SK-N-SH treated with all-trans-retinoic acid at 6 μM for 48 hours (cell line): ENCODE results near the gene MIB2.
A peak's percentile ranks its signal among the peaks of the same experiment; 100 is the strongest.
"Not testable (repeated sequence)": the region's sequence is repeated elsewhere in the genome, so short reads cannot be mapped to it uniquely, and the experiment has no call there.

ENCODE experiments used
- ATAC-seq: fragments of 200-7000 bp; cut with Tn5 transposase; 3 replicates; pipeline ENCODE4 v1.9.1; 2020; ENCODE audit warnings: mild to moderate bottlenecking, moderate library complexity
- ARNTL ChIP-seq: fragments of 450-650 bp; formaldehyde crosslinking; IDR thresholded peaks from 2 replicates; pipeline ENCODE4 v1.5.0; 2020; ENCODE audit warnings: low read depth, mild to moderate bottlenecking, moderate library complexity, borderline replicate concordance
- CSDC2 ChIP-seq: fragments of 250-450 bp; sonication (Bioruptor Pico); IDR thresholded peaks from 2 replicates; pipeline ENCODE4 v1.5.0; 2020; ENCODE audit warnings: mild to moderate bottlenecking, moderate library complexity
- CSRNP3 ChIP-seq: fragments of 250-450 bp; sonication (Bioruptor Pico); IDR thresholded peaks from 2 replicates; pipeline ENCODE4 v1.5.1; 2021; ENCODE audit warnings: mild to moderate bottlenecking, moderate library complexity
- GLIS3 ChIP-seq: fragments of 250-450 bp; sonication (Bioruptor Pico); IDR thresholded peaks from 2 replicates; pipeline ENCODE4 v1.5.0; 2020; ENCODE audit warnings: mild to moderate bottlenecking, moderate library complexity
- ISL1 ChIP-seq: fragments of 250-450 bp; sonication (Bioruptor Pico); IDR thresholded peaks from 2 replicates; pipeline ENCODE4 v2.1.2; 2022; ENCODE audit warnings: mild to moderate bottlenecking, moderate library complexity
- OSR1 ChIP-seq: fragments of 250-450 bp; sonication (Bioruptor Pico); IDR thresholded peaks from 2 replicates; pipeline ENCODE4 v1.8.0; 2022; ENCODE audit warnings: moderate library complexity, mild to moderate bottlenecking, inconsistent platforms
- PATZ1 ChIP-seq: fragments of 250-450 bp; sonication (Bioruptor Pico); IDR thresholded peaks from 2 replicates; pipeline ENCODE4 v1.8.0; 2020; ENCODE audit warnings: mild to moderate bottlenecking, moderate library complexity, borderline replicate concordance
- PPARA ChIP-seq: fragments of 250-450 bp; sonication (Bioruptor Pico); IDR thresholded peaks from 2 replicates; pipeline ENCODE4 v1.5.0; 2020; ENCODE audit warnings: mild to moderate bottlenecking, borderline replicate concordance
- RARB ChIP-seq: fragments of 250-450 bp; sonication (Bioruptor Pico); IDR thresholded peaks from 2 replicates; pipeline ENCODE4 v1.8.0; 2021; ENCODE audit warnings: mild to moderate bottlenecking, moderate library complexity
- SNAI2 ChIP-seq: fragments of 250-450 bp; sonication (Bioruptor Pico); IDR thresholded peaks from 2 replicates; pipeline ENCODE4 v1.5.0; 2020; ENCODE audit warnings: mild to moderate bottlenecking, moderate library complexity
- TCF4 ChIP-seq: fragments of 250-450 bp; sonication (Bioruptor Pico); IDR thresholded peaks from 2 replicates; pipeline ENCODE4 v1.8.0; 2021; ENCODE audit warnings: mild to moderate bottlenecking, moderate library complexity, borderline replicate concordance
- TOX ChIP-seq: fragments of 250-450 bp; sonication (Bioruptor Pico); IDR thresholded peaks from 2 replicates; pipeline ENCODE4 v1.8.0; 2021; ENCODE audit warnings: mild to moderate bottlenecking, moderate library complexity, borderline replicate concordance
- ZFP3 ChIP-seq: fragments of 250-450 bp; sonication (Bioruptor Pico); IDR thresholded peaks from 2 replicates; pipeline ENCODE4 v1.5.0; 2020; ENCODE audit warnings: mild to moderate bottlenecking, moderate library complexity
- ZFP30 ChIP-seq: fragments of 450-650 bp; formaldehyde crosslinking; IDR thresholded peaks from 2 replicates; pipeline ENCODE4 v1.5.0; 2022; ENCODE audit warnings: mild to moderate bottlenecking, moderate library complexity
- ZNF565 ChIP-seq: fragments of 450-650 bp; formaldehyde crosslinking; conservative IDR thresholded peaks from 2 replicates; pipeline ENCODE4 v1.5.0; 2020; ENCODE audit warnings: low read depth, mild to moderate bottlenecking, moderate library complexity
- ZNF70 ChIP-seq: fragments of 450-650 bp; formaldehyde crosslinking; IDR thresholded peaks from 2 replicates; pipeline ENCODE4 v1.5.0; 2020; ENCODE audit warnings: mild to moderate bottlenecking, moderate library complexity
- ZNF8 ChIP-seq: fragments of 450-650 bp; formaldehyde crosslinking; IDR thresholded peaks from 2 replicates; pipeline ENCODE4 v1.5.0; 2020; ENCODE audit warnings: mild to moderate bottlenecking, moderate library complexity
- TF ChIP-seq, protein P1 (sequence below): fragments of 250-450 bp; sonication (Bioruptor Pico); IDR thresholded peaks from 2 replicates; pipeline ENCODE4 v1.8.0; 2021; ENCODE audit warnings: low read depth, mild to moderate bottlenecking, moderate library complexity, borderline replicate concordance
- TF ChIP-seq, protein P2 (sequence below): fragments of 250-450 bp; sonication (Bioruptor Pico); IDR thresholded peaks from 2 replicates; pipeline ENCODE4 v1.5.1; 2020; ENCODE audit warnings: low read depth, mild to moderate bottlenecking, moderate library complexity
- TF ChIP-seq, protein P3 (sequence below): fragments of 250-450 bp; sonication (Bioruptor Pico); IDR thresholded peaks from 2 replicates; pipeline ENCODE4 v1.5.0; 2020; ENCODE audit warnings: mild to moderate bottlenecking, moderate library complexity

Gene MIB2

DNA sequence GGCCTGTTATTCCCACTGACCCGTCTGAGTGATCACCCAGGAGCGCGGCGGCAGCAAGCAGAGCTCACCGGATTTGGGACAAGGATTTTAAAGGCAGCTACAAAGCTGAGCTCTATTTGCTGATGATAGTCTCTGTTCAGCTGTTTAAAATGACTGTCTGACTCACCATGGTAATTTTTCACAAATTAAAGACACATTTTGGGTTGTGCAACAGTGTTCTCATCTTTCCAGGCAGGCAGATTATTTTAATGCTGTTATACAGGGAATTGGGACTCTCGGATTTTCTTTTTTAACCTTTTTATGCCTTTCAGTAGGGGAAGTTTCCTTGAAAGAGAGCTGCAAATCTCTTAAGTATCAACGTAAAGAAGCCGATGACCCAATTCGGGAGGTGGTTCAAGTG is 47.1 kb downstream of the MIB2 start:
- peak; percentile 28 for ATAC-seq

DNA sequence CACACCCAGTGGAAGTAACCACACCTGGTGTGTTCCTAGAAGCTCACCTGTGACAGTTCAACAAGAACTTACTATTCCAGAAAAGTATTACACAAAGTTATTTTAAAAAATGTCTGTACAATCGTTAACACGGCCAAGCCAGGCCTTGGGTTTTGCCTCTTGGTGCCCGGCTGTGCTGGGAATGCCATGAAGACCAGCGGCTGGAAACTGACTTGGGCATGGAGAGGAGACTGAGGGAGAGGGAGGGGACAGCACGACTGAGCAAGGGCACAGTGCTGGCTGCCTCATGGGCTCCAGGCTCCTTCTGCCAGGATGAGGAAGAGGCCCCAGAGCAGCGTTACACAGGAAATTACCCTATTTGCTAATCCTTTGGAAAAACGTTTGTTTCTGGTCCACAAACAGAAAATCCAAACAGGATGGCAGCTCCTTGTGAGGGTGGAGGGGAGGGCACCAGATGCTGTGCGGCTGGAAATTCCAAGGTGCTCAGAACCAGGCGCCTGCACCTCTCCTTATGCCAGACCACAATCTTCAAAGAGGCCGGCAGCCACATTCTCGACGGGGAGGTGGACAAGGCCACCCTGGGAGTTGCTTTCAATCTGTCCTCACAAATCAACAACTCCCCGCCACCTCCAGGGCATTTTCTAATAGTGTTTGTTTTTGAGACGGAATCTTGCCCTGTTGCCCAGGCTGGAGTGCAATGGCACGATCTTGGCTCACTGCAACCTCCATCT is 47.7 kb downstream of the MIB2 start:
- ATAC-seq: not testable (repeated sequence)

GRCh38 chr1:1664318-1664717 is 49.0 kb downstream of the MIB2 start:
- ATAC-seq: not testable (repeated sequence)

- ATAC-seq: no peak
- TF ChIP-seq SNAI2 (CRISPR knock-in tag) (no peak), TOX (CRISPR knock-in tag) (no peak), RARB (CRISPR knock-in tag) (no peak), CSDC2 (CRISPR knock-in tag) (no peak), ISL1 (CRISPR knock-in tag) (no peak)
- TF ChIP-seq, protein P1, sequence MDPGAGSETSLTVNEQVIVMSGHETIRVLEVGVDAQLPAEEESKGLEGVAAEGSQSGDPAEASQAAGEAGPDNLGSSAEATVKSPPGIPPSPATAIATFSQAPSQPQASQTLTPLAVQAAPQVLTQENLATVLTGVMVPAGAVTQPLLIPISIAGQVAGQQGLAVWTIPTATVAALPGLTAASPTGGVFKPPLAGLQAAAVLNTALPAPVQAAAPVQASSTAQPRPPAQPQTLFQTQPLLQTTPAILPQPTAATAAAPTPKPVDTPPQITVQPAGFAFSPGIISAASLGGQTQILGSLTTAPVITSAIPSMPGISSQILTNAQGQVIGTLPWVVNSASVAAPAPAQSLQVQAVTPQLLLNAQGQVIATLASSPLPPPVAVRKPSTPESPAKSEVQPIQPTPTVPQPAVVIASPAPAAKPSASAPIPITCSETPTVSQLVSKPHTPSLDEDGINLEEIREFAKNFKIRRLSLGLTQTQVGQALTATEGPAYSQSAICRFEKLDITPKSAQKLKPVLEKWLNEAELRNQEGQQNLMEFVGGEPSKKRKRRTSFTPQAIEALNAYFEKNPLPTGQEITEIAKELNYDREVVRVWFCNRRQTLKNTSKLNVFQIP: no peak
- TF ChIP-seq, protein P2, sequence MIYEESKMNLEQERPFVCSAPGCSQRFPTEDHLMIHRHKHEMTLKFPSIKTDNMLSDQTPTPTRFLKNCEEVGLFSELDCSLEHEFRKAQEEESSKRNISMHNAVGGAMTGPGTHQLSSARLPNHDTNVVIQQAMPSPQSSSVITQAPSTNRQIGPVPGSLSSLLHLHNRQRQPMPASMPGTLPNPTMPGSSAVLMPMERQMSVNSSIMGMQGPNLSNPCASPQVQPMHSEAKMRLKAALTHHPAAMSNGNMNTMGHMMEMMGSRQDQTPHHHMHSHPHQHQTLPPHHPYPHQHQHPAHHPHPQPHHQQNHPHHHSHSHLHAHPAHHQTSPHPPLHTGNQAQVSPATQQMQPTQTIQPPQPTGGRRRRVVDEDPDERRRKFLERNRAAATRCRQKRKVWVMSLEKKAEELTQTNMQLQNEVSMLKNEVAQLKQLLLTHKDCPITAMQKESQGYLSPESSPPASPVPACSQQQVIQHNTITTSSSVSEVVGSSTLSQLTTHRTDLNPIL (CRISPR knock-in tag): no peak
Observed at GRCh38 chr1:1664941-1665814, 49.9 kb downstream of the MIB2 start.

DNA sequence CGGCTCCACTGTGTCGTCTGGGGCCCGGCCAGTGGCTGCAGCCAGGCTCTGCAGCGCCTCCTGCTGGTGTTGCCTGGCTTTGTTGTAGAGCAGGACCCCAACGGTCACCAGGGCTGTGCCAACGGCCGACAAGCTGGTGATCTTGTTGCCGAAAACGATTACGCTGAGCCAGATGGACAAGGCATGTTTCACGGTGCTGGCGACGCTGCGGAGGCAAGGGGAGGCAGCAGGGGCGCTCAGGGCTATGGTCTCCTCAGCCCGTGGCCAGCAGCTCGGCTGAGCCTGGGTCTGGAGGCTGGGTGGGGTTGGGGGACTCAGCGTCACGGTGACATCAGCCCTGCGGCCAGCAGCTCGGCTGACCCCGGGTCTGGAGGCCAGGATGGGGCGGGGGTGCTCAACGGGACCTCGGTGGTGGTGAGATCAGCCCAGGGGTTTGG is 50.5 kb downstream of the MIB2 start:
- TF ChIP-seq SNAI2 (CRISPR knock-in tag): no peak
- no peak for TF ChIP-seq RARB (CRISPR knock-in tag)
- TF ChIP-seq PPARA (CRISPR knock-in tag): no peak
- no peak for TF ChIP-seq TCF4 (CRISPR knock-in tag)
- no peak for TF ChIP-seq ARNTL (CRISPR knock-in tag)
- no peak for TF ChIP-seq OSR1 (CRISPR knock-in tag)
- TF ChIP-seq ZFP3: no peak
- no peak for TF ChIP-seq ZNF565
- TF ChIP-seq ZNF8 (CRISPR knock-in tag): no peak
- no peak for TF ChIP-seq CSRNP3 (CRISPR knock-in tag)
- TF ChIP-seq ZNF70: no peak
- TF ChIP-seq, protein P2 (CRISPR knock-in tag): no peak
- TF ChIP-seq GLIS3 (CRISPR knock-in tag): no peak
- no peak for TF ChIP-seq ZFP30
- ATAC-seq: peak; percentile 23

GRCh38 chr1:1666526-1666925 is 51.2 kb downstream of the MIB2 start:
- no peak for ATAC-seq
- TF ChIP-seq PATZ1 (CRISPR knock-in tag) (no peak), CSDC2 (CRISPR knock-in tag) (no peak), OSR1 (CRISPR knock-in tag) (no peak)
- TF ChIP-seq, protein P1: no peak
- TF ChIP-seq, protein P3, sequence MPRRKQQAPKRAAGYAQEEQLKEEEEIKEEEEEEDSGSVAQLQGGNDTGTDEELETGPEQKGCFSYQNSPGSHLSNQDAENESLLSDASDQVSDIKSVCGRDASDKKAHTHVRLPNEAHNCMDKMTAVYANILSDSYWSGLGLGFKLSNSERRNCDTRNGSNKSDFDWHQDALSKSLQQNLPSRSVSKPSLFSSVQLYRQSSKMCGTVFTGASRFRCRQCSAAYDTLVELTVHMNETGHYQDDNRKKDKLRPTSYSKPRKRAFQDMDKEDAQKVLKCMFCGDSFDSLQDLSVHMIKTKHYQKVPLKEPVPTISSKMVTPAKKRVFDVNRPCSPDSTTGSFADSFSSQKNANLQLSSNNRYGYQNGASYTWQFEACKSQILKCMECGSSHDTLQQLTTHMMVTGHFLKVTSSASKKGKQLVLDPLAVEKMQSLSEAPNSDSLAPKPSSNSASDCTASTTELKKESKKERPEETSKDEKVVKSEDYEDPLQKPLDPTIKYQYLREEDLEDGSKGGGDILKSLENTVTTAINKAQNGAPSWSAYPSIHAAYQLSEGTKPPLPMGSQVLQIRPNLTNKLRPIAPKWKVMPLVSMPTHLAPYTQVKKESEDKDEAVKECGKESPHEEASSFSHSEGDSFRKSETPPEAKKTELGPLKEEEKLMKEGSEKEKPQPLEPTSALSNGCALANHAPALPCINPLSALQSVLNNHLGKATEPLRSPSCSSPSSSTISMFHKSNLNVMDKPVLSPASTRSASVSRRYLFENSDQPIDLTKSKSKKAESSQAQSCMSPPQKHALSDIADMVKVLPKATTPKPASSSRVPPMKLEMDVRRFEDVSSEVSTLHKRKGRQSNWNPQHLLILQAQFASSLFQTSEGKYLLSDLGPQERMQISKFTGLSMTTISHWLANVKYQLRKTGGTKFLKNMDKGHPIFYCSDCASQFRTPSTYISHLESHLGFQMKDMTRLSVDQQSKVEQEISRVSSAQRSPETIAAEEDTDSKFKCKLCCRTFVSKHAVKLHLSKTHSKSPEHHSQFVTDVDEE: no peak
